ENCODE results near the gene F2RL1.
"Not testable (repeated sequence)": the region's sequence is repeated elsewhere in the genome, so short reads cannot be mapped to it uniquely, and the experiment has no call there.

The F2RL1 gene

GRCh38 chr5:76818844-76819831 is at the start of gene F2RL1:
Gene F2RL1 (plus strand): TSS chr5:76819030. CDS start chr5:76819183, 153 bp downstream.
- peak; percentile 66 for DNase-seq

GRCh38 chr5:76771041-76771440 is 47.8 kb upstream of the F2RL1 start:
- DNase-seq = not testable (repeated sequence)

GRCh38 chr5:76771705-76772405 is 47.0 kb upstream of the F2RL1 start:
- no peak for DNase-seq

- no peak for DNase-seq
Observed at GRCh38 chr5:76775921-76776320, 42.9 kb upstream of the F2RL1 start.

GRCh38 chr5:76776391-76776790 is 42.4 kb upstream of the F2RL1 start:
- no peak for DNase-seq

- not testable (repeated sequence) for DNase-seq
Observed at GRCh38 chr5:76780616-76781015, 38.2 kb upstream of the F2RL1 start.

- DNase-seq = no peak
Observed at GRCh38 chr5:76781775-76782174, 37.1 kb upstream of the F2RL1 start.

GRCh38 chr5:76782444-76782843 is 36.4 kb upstream of the F2RL1 start:
- DNase-seq = no peak

- no peak for DNase-seq
Observed at GRCh38 chr5:76787237-76787636, 31.6 kb upstream of the F2RL1 start.

GRCh38 chr5:76788362-76788761 is 30.5 kb upstream of the F2RL1 start:
- DNase-seq = no peak

GRCh38 chr5:76789275-76789674 is 29.6 kb upstream of the F2RL1 start:
- not testable (repeated sequence) for DNase-seq

- no peak for DNase-seq
Observed at GRCh38 chr5:76789991-76790581, 28.7 kb upstream of the F2RL1 start.

- DNase-seq = no peak
Observed at GRCh38 chr5:76790632-76791290, 28.1 kb upstream of the F2RL1 start.

- no peak for DNase-seq
Observed at GRCh38 chr5:76791461-76791860, 27.4 kb upstream of the F2RL1 start.

GRCh38 chr5:76794871-76795270 is 24.0 kb upstream of the F2RL1 start:
- no peak for DNase-seq

- no peak for DNase-seq
Observed at GRCh38 chr5:76799588-76799987, 19.2 kb upstream of the F2RL1 start.

GRCh38 chr5:76800579-76800978 is 18.3 kb upstream of the F2RL1 start:
- no peak for DNase-seq

- DNase-seq = no peak
Observed at GRCh38 chr5:76801159-76801802, 17.5 kb upstream of the F2RL1 start.

- DNase-seq = no peak
Observed at GRCh38 chr5:76801803-76802195, 17.0 kb upstream of the F2RL1 start.

- DNase-seq = no peak
Observed at GRCh38 chr5:76804266-76804665, 14.6 kb upstream of the F2RL1 start.

- DNase-seq = no peak
Observed at GRCh38 chr5:76805821-76806505, 12.9 kb upstream of the F2RL1 start.

- no peak for DNase-seq
Observed at GRCh38 chr5:76807296-76807695, 11.5 kb upstream of the F2RL1 start.

Data from NCI-H146 (cell line).